NCI-H1105 treated with DMSO at 0.1 percent for 48 hours (cell line): ENCODE data around the gene TMEM175.

ENCODE experiments used
- DNase-seq: peaks from one replicate; lab custom pipeline; 2025; lab: John Stamatoyannopoulos, UW

The TMEM175 gene

GRCh38 chr4:959338-960139, 27.3 kb downstream of the TMEM175 start:
- no peak for DNase-seq

GRCh38 chr4:960140-960635, 27.9 kb downstream of the TMEM175 start:
- no peak for DNase-seq

DNA sequence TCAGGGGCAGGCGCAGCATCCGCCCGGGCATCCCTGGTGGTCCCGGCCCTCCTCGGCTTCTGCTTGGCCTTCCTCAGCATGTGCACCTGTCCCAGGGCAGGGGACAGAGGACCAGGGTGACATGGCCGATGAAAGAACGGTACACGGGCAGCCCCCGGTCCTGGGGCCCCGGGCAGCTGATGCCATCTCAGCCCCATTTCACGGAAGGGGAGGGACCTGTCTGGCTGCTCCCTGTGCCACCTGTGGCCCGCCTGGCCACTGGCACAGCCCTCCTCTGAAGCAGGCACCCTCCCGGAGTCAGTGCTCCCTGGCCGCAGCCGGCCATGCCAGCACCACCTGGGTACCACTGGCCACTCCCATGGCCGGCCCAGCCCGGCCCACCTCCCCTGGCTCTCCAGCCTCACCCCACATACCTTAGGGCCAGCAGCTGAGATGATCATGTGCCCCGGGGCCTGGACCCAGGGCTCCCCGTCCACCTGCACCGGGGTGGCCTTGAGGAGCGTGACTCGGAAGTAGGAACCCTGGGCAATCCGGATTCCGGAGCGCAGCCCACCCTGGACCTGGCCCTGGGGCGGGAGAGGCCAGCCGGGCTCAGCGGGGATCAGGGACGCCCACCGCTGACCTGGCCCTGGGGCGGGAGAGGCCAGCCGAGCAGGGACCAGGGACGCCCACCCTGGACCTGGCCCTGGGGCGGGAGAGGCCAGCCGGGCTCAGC, 28.5 kb downstream of the TMEM175 start:
- DNase-seq = no peak

DNA sequence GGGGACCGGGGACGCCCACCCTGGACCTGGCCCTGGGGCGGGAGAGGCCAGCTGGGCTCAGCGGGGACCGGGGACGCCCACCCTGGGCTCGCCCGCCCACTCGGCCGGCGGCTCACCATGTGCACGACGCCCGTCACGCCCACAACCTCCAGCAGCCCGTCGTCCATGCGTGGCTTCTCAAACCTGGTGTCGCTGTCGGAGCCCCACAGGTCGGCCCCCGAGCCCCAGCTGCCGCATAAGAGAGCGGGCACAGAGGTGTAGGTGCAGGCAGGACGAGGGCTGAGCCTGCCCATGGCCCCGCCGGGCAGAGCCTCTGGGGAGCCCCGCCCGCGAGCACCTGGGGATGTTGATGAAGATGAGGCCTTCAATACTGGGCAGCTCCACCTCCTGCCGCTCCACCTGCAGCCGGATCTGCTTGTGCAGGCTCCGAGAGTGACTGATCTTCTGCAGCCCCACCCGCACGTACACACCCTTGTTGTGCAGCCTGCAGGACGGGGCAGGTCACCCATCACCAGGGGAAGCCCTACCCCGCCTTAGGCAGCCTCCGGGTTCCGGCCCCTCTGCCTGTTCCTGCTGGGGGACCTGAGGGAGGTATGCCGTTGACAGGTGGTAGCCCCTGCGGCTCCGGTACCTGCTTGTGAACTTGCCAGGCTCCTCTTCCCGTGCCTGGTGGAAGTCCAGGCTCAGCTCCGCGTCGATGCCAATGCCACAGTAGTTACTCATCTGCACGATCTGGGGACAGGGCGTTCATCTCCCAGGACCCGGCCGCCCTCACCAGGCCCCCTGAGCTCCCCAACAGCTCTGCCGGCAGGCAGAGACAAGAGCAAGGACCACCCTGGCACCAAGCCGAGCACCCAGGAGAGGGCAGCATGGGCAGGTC, 29.3 kb downstream of the TMEM175 start:
- DNase-seq = no peak

GRCh38 chr4:962231-963208, 30.3 kb downstream of the TMEM175 start:
- no peak for DNase-seq

GRCh38 chr4:963276-964225, 31.3 kb downstream of the TMEM175 start:
- no peak for DNase-seq

- DNase-seq = no peak
Observed at GRCh38 chr4:964346-965025, 32.2 kb downstream of the TMEM175 start.

GRCh38 chr4:965048-965765, 32.9 kb downstream of the TMEM175 start:
- no peak for DNase-seq

DNA sequence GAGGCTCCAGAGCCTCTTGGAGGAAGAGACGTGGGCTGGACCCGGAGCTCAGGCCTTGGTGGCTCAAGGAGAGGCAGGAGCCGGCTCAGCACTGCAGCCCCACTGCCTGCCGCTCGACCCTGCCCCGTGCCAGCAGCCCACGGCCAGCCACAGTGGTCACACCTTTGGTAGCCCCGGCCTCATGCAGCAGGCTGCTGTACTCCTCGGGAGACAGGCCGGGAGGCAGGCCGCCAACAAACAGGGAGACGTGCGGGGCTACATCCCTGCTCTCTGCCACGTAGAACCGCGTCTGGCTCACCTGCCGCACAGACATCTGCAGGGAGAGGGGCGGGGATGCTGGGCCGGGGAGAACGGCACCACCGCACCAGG, 33.5 kb downstream of the TMEM175 start:
- no peak for DNase-seq

DNA sequence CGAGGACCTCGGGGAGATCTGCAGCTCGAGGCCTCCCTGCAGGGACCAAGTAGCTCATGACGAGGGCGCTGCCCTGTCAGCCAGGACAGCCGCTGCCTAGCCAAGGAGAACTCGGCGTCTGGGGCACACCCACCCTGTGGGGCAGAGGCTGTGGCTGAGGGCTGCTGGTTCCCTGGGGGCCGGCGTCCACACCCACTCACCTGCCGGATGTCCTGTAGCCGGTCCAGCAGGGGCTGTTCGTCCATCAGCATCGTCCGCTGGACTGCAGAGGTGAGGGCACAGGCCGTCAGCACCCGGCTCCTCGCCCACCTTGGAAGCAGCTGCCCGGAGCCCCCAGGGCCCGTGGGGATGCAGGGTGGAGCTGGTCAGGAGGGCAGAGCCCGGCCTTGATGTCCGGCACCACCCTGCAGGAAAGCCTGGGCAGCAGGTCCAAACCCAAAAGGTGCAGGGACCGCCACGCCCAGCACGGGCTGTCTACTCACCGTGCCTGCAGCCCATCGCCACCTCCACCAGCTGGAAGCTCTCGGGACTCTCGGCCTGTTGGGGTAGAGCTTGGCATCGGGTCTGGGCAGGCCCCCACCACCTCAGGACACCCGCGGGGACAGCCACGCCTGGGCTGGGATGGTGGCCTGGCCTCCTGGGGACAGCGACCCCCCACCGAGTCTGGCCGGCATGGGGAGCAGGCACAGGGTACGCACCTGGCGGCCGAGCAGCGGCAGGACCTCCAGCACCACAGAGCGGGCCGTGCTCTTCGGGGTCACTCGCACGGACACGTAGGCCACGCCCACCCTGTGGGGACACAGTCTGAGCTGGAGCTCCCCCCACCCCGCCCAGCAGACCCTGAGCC, 34.2 kb downstream of the TMEM175 start:
- no peak for DNase-seq

DNA sequence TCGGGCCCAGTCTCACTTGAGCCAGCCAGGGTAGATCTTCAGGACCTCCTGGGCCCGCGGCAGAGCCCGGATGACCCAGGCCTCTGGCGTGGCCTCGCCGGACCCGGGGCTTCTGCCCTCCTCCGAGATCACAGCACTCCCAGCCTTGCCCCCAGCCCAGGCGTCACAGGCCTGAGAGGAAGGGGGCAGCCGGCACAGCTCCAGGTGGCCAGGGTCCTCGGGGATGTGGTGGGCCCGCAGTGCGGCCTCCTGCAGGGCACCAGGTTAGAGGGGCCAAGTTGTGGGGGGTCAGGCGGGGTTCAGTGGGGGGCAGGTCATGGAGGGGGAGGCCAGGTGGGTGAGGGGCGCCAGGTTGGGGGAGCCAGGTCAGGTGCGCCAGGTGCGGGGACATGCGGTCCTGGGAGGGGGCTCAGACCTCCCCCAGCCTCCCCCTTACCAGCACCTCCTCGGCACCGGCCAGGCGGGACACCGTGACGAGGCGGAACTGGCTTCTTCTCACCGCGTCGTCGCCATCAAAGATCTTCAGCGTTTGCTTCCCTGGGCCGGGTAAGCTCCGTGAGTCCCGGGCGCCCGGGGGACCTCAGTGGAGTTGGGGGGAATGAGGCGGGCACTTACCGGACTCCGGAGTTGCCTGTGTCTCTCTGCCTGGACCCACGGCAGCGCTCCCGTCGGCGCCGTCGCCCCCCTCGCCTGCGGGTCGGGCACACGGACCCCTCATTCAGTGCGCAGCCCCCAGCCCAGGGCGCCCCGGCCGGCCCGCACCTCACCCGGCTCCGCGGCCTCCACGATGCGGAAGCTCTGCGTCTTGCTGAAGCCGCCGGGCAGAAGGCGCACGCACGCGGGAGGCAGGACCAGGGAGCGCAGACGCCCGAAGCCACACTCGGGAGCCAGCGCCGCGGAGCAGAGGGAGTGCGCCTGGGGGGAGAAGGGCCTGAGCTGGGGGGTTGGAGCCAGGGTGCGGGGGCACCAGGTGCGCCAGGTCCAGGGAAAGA, 35.1 kb downstream of the TMEM175 start:
- DNase-seq = no peak

- DNase-seq = no peak
Observed at GRCh38 chr4:968221-968620, 36.0 kb downstream of the TMEM175 start.

DNA sequence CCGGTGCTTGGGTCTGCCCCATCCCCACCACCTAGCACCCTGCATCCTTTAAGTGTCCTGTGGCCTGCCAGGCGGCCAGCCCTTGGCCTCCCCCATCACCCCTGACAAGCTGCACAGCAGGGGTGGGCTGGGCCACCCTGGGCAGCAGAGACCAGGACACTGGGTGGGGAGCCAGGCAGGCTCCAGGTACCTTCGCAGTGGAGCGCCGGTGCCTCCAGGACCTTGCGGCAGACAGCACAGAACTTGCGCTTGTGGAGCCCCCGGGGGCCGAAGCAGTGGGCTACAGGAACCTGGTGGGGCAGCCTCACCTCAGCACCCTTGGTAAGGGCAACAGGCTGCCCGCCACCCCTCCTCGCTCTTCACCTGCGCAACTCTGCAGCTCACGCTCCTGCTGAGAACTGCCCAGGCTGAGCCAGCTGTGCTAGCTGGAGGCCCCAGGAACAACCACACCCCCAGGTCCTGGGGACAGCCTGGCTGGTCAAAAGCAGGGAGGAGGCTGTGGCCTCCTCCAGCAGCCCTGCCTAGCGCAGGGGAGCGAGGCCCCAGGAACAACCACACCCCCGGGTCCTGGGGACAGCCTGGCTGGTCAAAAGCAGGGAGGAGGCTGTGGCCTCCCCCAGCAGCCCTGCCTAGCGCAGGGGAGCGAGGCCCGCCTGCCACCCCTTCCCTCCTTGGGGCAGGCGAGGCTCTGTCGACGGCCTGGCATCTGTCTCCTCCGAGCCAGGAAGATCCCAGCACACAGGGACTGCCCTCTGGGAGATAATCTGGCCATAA, 36.5 kb downstream of the TMEM175 start:
- DNase-seq = no peak

- DNase-seq = no peak
Observed at GRCh38 chr4:970046-970745, 37.9 kb downstream of the TMEM175 start.

- no peak for DNase-seq
Observed at GRCh38 chr4:970854-971520, 38.7 kb downstream of the TMEM175 start.
